AG04449 (cell line): ENCODE results near the gene CYP2S1.

Experiments
- CTCF ChIA-PET: fragments of 350-600 bp; formaldehyde crosslinking; extraction: SDS; loops from one replicate; lab custom pipeline; 2021; ENCODE audit warnings: antibody characterized with exemption; lab: Yijun Ruan, JAX
- POLR2A ChIA-PET: fragments of 400-600, 350-600 bp; formaldehyde crosslinking; extraction: SDS; loops from one replicate; lab custom pipeline; 2020; ENCODE audit warnings: antibody characterized with exemption, inconsistent platforms; lab: Yijun Ruan, JAX
- DNase-seq: peaks from one replicate; pipeline ENCODE4 v3.0.0-alpha.2; 2010; ENCODE audit warnings: low read depth, low spot score
- H3K4me3 ChIP-seq: 2 replicates; pipeline ENCODE4 v1.5.1; 2011; ENCODE audit warnings: low read depth, mild to moderate bottlenecking, control low read depth, low read length
- CTCF ChIP-seq: IDR thresholded peaks from one replicate; pipeline ENCODE4 v1.5.1; 2011; ENCODE audit warnings: mild to moderate bottlenecking, moderate library complexity, low read length, control low read depth, inconsistent platforms; ENCODE audit not compliant: insufficient read depth; ENCODE audit errors: missing control alignments

CYP2S1 gene

GRCh38 chr19:41218249-41218614 lies 25.2 kb downstream of the CYP2S1 start:
- POLR2A ChIA-PET: interaction anchor here (0.6 to 2.8 kb wide), 5 partner anchors 9 to 92 kb away, joined by 3 to 17 read pairs (median 4); partner anchors contain the start of genes CCDC97 and HNRNPUL1
- CTCF ChIA-PET: interaction anchor here (1.0 to 2.2 kb wide), 7 partner anchors 9 to 91 kb away, joined by 3 to 8 read pairs (median 3); no protein-coding TSS in a partner anchor
- no peak for DNase-seq
- no peak for TF ChIP-seq CTCF
- H3K4me3 ChIP-seq: peak overlapping the region; percentile 90

GRCh38 chr19:41218615-41219507 lies 25.8 kb downstream of the CYP2S1 start, which contains the start of gene AXL:
TSS of gene AXL (plus strand) at chr19:41219223. CDS start at chr19:41219393, 170 bp downstream.
- peak within 1 kb of the TSS; percentile 90 for H3K4me3 ChIP-seq
- DNase-seq: peak; percentile 63
- POLR2A ChIA-PET: interaction anchor here (0.6 to 2.8 kb wide), 9 partner anchors 9 to 91 kb away, joined by 3 to 17 read pairs (median 4); partner anchors contain the start of genes CCDC97 and HNRNPUL1
- no peak for TF ChIP-seq CTCF
- CTCF ChIA-PET: interaction anchor here (0.7 to 2.7 kb wide), 10 partner anchors 9 to 134 kb away, joined by 3 to 10 read pairs (median 4); no protein-coding TSS in a partner anchor

- peak overlapping the region; percentile 90 for H3K4me3 ChIP-seq
- POLR2A ChIA-PET: interaction anchor here (0.7 to 2.8 kb wide), 6 partner anchors 11 to 85 kb away, joined by 3 to 17 read pairs (median 4); partner anchors contain the start of gene HNRNPUL1
Measured at GRCh38 chr19:41219924-41220567, 27.0 kb downstream of the CYP2S1 start.

GRCh38 chr19:41220811-41221210 lies 27.8 kb downstream of the CYP2S1 start:
- H3K4me3 ChIP-seq: peak overlapping the region; percentile 90
- POLR2A ChIA-PET: interaction anchor here (0.7 to 2.3 kb wide), 3 partner anchors 11 to 43 kb away, joined by 3 to 9 read pairs (median 4); partner anchors contain the start of gene HNRNPUL1
- CTCF ChIA-PET: interaction anchor here (1.0 to 2.7 kb wide), 7 partner anchors 14 to 102 kb away, joined by 4 to 10 read pairs (median 8); no protein-coding TSS in a partner anchor
- no peak for TF ChIP-seq CTCF
- no peak for DNase-seq

More at GRCh38 chr19:41219924-41220567, 27.0 kb downstream of the CYP2S1 start:
- CTCF ChIA-PET: interaction anchor here (1.2 to 2.7 kb wide), 10 partner anchors 10 to 88 kb away, joined by 3 to 10 read pairs (median 6); no protein-coding TSS in a partner anchor
- no peak for DNase-seq
- no peak for TF ChIP-seq CTCF

- DNase-seq: no peak
- ChIA-PET CTCF (interaction anchor here (1.0 to 2.7 kb wide), 7 partner anchors 15 to 101 kb away, joined by 4 to 10 read pairs (median 8); no protein-coding TSS in a partner anchor), POLR2A (no interaction called here)
- no peak for TF ChIP-seq CTCF
- H3K4me3 ChIP-seq: peak overlapping the region; percentile 90
Measured at GRCh38 chr19:41221514-41222205, 28.6 kb downstream of the CYP2S1 start.
